ENCODE data around the gene ANXA3. TPM values are rescaled to one million over a fixed set of nuclear protein-coding genes. Genes with fewer than 3 reads are reported as not detected.

Gene ANXA3
- total RNA-seq, 1 donor from 2014 or later, result 182 TPM

GRCh38 chr4:78608684-78609083, 57.1 kb downstream of the ANXA3 start:
- TF ChIP-seq CTCF (IDR thresholded peaks at IDR 0.05), result no peak
- Histone ChIP-seq H3K27ac (no peak overlapping the region), H3K4me1 (no peaks in the 10 kb centered on the region), H3K9me3 (no peaks in the 10 kb centered on the region), H3K36me3 (peaks cover 5% of the 10 kb centered on the region), H3K4me3 (no peak overlapping the region), H3K27me3 (no peaks in the 10 kb centered on the region)
- intact Hi-C loops (cut with DNase I), result no loop called here
- ATAC-seq (no peak), DNase-seq (no peak)

GRCh38 chr4:78609580-78609979, 58.0 kb downstream of the ANXA3 start:
- ATAC-seq (no peak), DNase-seq (no peak)
- Histone ChIP-seq H3K4me1 (no peaks in the 10 kb centered on the region), H3K4me3 (no peak overlapping the region), H3K36me3 (no peaks in the 10 kb centered on the region), H3K27me3 (no peaks in the 10 kb centered on the region), H3K9me3 (no peaks in the 10 kb centered on the region), H3K27ac (no peak overlapping the region)
- TF ChIP-seq CTCF (IDR thresholded peaks at IDR 0.05), result no peak
- intact Hi-C loops (cut with DNase I), result no loop called here

- intact Hi-C loops (cut with DNase I), result loop anchor here (5.0 kb wide), 1 partner anchor 257 kb away; no protein-coding TSS in a partner anchor
- TF ChIP-seq CTCF (IDR thresholded peaks at IDR 0.05), result no peak
- no peak for ATAC-seq
These were observed 59.1 kb downstream of the ANXA3 start for GRCh38 chr4:78610546-78611214.

GRCh38 chr4:78611215-78611558, 59.6 kb downstream of the ANXA3 start:
- no peaks in the 10 kb centered on the region for H3K36me3 ChIP-seq
- no peaks in the 10 kb centered on the region for H3K27me3 ChIP-seq
- H3K9me3 ChIP-seq, result no peaks in the 10 kb centered on the region
- no peak for DNase-seq
- ATAC-seq, result no peak
- H3K4me1 ChIP-seq, result no peaks in the 10 kb centered on the region
- H3K4me3 ChIP-seq, result no peak overlapping the region
- no peak for TF ChIP-seq CTCF (IDR thresholded peaks at IDR 0.05)
- intact Hi-C loops (cut with DNase I), result loop anchor here (5.0 kb wide), 1 partner anchor 256 kb away; no protein-coding TSS in a partner anchor
- no peak overlapping the region for H3K27ac ChIP-seq

More at GRCh38 chr4:78610546-78611214, 59.1 kb downstream of the ANXA3 start:
- Histone ChIP-seq H3K9me3 (no peaks in the 10 kb centered on the region), H3K27me3 (no peaks in the 10 kb centered on the region), H3K36me3 (no peaks in the 10 kb centered on the region), H3K4me1 (no peaks in the 10 kb centered on the region), H3K4me3 (no peak overlapping the region), H3K27ac (no peak overlapping the region)
- DNase-seq, result no peak

- ATAC-seq (peak; percentile 73), DNase-seq (no peak)
- intact Hi-C loops (cut with DNase I), result loop anchor here (5.0 kb wide), 1 partner anchor 255 kb away; no protein-coding TSS in a partner anchor
- no peaks in the 10 kb centered on the region for H3K27me3 ChIP-seq
- H3K9me3 ChIP-seq, result no peaks in the 10 kb centered on the region
- no peak overlapping the region for H3K4me3 ChIP-seq
- no peaks in the 10 kb centered on the region for H3K4me1 ChIP-seq
- no peak overlapping the region for H3K27ac ChIP-seq
- peak; percentile 71 for TF ChIP-seq CTCF (IDR thresholded peaks at IDR 0.05)
- H3K36me3 ChIP-seq, result no peaks in the 10 kb centered on the region
These were observed 61.0 kb downstream of the ANXA3 start for GRCh38 chr4:78612398-78613178.
